K562 (cell line): Measurements from ENCODE around the gene GPD1L.

ENCODE experiments used
- POLR2AphosphoS5 ChIP-seq: IDR thresholded peaks from 2 replicates; pipeline ENCODE4 v1.6.1; 2011; ENCODE audit warnings: mild to moderate bottlenecking, low read depth, low read length, moderate library complexity; ENCODE audit not compliant: control insufficient read depth, insufficient read depth
- POU5F1 ChIP-seq: fragments of 150-350 bp; IDR thresholded peaks from 2 replicates; pipeline ENCODE4 v1.6.1; 2014; ENCODE audit warnings: borderline replicate concordance, low read length, low read depth, mild to moderate bottlenecking; ENCODE audit not compliant: partially characterized antibody
- SRSF7 ChIP-seq: fragments of 200-400 bp; formaldehyde crosslinking; optimal IDR thresholded peaks from 2 replicates; pipeline ENCODE3; 2017; ENCODE audit warnings: mild to moderate bottlenecking, low read depth, low read length
- TAF15 ChIP-seq: fragments of 200-400 bp; formaldehyde crosslinking; IDR thresholded peaks from 2 replicates; pipeline ENCODE4 v1.6.1; 2017; ENCODE audit warnings: mild to moderate bottlenecking, low read depth, low read length, moderate library complexity
- ZNF174 ChIP-seq: fragments of 250-450 bp; sonication (Bioruptor Pico); IDR thresholded peaks from 2 replicates; pipeline ENCODE4 v1.4.0; 2020; ENCODE audit warnings: mild to moderate bottlenecking
- ZNF197 ChIP-seq: fragments of 200-800 bp; sonication (Bioruptor generic); IDR thresholded peaks from 2 replicates; pipeline ENCODE4 v1.6.1; 2016; ENCODE audit warnings: low read depth, missing genetic modification characterization, missing compliant biosample characterization
- ZNF778 ChIP-seq: fragments of 450-650 bp; formaldehyde crosslinking; IDR thresholded peaks from 2 replicates; pipeline ENCODE4 v1.4.0; 2020; ENCODE audit warnings: mild to moderate bottlenecking, moderate library complexity
- TF ChIP-seq, protein P1 (sequence below): fragments of 250-450 bp; sonication (Bioruptor Pico); IDR thresholded peaks from 2 replicates; pipeline ENCODE4 v1.4.0; 2020; ENCODE audit warnings: borderline replicate concordance
- TF ChIP-seq, protein P2 (sequence below), 3 experiments: IDR thresholded peaks in 2 of 3; conservative IDR thresholded peaks in 1 of 3; 2 replicates each; pipeline ENCODE4 v1.5.1; 2011 to 2012; ENCODE audit warnings: low read length in 3 of 3, mild to moderate bottlenecking in 3 of 3, control low read depth in 2 of 3, improper control_type of control experiment in 1 of 3, inconsistent platforms in 1 of 3, low read depth in 1 of 3, mixed read lengths in 1 of 3, moderate library complexity in 1 of 3; ENCODE audit not compliant: insufficient read depth in 2 of 3
- TF ChIP-seq, protein P3 (sequence below), 2 experiments: fragments of 450-650 bp; conservative IDR thresholded peaks; 2 replicates each; pipeline ENCODE4 v1.6.1; 2017; ENCODE audit warnings: mild to moderate bottlenecking in 2 of 2, moderate library complexity in 2 of 2
- TF ChIP-seq, protein P4 (sequence below): sonication (generic); formaldehyde crosslinking; IDR thresholded peaks from 2 replicates; pipeline ENCODE4 v1.9.0; 2022; ENCODE audit warnings: mild to moderate bottlenecking, missing genetic modification reagents
- TF ChIP-seq, protein P5 (sequence below): sonication (generic); formaldehyde crosslinking; IDR thresholded peaks from 2 replicates; pipeline ENCODE4 v1.5.0; 2020; ENCODE audit warnings: missing genetic modification reagents

DNA sequence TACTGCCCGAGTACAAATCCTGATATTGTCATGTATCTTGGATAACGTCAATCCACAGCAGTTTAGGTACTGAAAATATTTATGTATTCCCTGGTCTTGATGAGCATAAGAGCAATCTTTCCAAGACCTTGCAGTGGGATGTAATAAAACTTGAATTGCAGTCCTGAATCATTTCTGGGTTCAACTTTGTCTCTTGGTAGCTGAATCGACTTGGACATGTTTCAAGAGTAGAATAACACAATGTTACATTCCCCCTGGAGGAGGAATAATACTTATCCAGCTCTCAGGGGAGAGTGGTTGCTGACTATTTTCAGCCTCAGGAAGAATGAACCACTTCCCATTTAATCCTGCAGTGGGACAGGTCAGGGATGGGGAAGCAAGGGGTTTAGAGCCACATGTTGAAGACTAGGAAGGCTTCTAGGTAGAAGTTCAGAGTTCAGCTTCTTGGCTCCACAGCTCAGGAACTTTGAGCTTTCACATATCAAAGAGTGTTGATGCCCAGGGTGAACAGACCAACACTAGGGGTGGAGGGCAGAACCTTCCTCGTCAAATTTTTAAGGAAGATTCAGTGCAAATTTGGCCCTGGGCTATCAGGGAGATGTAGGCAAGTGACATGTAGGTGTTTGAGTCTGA lies 43.4 kb upstream of the GPD1L start:
- no peak for TF ChIP-seq ZNF197 (CRISPR knock-in tag)
- TF ChIP-seq, protein P1, sequence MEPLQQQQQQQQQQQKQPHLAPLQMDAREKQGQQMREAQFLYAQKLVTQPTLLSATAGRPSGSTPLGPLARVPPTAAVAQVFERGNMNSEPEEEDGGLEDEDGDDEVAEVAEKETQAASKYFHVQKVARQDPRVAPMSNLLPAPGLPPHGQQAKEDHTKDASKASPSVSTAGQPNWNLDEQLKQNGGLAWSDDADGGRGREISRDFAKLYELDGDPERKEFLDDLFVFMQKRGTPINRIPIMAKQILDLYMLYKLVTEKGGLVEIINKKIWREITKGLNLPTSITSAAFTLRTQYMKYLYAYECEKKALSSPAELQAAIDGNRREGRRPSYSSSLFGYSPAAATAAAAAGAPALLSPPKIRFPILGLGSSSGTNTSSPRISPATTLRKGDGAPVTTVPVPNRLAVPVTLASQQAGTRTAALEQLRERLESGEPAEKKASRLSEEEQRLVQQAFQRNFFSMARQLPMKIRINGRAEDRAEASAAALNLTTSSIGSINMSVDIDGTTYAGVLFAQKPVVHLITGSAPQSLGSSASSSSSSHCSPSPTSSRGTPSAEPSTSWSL: no peak
- no peak for TF ChIP-seq SRSF7
- TF ChIP-seq, protein P2, sequence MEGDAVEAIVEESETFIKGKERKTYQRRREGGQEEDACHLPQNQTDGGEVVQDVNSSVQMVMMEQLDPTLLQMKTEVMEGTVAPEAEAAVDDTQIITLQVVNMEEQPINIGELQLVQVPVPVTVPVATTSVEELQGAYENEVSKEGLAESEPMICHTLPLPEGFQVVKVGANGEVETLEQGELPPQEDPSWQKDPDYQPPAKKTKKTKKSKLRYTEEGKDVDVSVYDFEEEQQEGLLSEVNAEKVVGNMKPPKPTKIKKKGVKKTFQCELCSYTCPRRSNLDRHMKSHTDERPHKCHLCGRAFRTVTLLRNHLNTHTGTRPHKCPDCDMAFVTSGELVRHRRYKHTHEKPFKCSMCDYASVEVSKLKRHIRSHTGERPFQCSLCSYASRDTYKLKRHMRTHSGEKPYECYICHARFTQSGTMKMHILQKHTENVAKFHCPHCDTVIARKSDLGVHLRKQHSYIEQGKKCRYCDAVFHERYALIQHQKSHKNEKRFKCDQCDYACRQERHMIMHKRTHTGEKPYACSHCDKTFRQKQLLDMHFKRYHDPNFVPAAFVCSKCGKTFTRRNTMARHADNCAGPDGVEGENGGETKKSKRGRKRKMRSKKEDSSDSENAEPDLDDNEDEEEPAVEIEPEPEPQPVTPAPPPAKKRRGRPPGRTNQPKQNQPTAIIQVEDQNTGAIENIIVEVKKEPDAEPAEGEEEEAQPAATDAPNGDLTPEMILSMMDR (IDR thresholded peaks at IDR 0.05 in 2 of 3, conservative IDR thresholded peaks at IDR 0.05 in 1 of 3; ENCODE audit: insufficient read depth in 2 of 3, low read depth in 1 of 3, low read length in 3 of 3): no peak
- TF ChIP-seq, protein P3, sequence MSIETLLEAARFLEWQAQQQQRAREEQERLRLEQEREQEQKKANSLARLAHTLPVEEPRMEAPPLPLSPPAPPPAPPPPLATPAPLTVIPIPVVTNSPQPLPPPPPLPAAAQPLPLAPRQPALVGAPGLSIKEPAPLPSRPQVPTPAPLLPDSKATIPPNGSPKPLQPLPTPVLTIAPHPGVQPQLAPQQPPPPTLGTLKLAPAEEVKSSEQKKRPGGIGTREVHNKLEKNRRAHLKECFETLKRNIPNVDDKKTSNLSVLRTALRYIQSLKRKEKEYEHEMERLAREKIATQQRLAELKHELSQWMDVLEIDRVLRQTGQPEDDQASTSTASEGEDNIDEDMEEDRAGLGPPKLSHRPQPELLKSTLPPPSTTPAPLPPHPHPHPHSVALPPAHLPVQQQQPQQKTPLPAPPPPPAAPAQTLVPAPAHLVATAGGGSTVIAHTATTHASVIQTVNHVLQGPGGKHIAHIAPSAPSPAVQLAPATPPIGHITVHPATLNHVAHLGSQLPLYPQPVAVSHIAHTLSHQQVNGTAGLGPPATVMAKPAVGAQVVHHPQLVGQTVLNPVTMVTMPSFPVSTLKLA (conservative IDR thresholded peaks at IDR 0.05): no peak
- TF ChIP-seq POLR2AphosphoS5: no peak
- TF ChIP-seq ZNF778: no peak
- TF ChIP-seq, protein P4, sequence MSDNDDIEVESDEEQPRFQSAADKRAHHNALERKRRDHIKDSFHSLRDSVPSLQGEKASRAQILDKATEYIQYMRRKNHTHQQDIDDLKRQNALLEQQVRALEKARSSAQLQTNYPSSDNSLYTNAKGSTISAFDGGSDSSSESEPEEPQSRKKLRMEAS: no peak
- TF ChIP-seq POU5F1: no peak
- no peak for TF ChIP-seq ZNF174 (CRISPR knock-in tag)
- no peak for TF ChIP-seq TAF15
- TF ChIP-seq, protein P5, sequence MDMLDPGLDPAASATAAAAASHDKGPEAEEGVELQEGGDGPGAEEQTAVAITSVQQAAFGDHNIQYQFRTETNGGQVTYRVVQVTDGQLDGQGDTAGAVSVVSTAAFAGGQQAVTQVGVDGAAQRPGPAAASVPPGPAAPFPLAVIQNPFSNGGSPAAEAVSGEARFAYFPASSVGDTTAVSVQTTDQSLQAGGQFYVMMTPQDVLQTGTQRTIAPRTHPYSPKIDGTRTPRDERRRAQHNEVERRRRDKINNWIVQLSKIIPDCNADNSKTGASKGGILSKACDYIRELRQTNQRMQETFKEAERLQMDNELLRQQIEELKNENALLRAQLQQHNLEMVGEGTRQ: no peak
